ENCODE results near the gene ZFHX3.

ZFHX3 gene

DNA sequence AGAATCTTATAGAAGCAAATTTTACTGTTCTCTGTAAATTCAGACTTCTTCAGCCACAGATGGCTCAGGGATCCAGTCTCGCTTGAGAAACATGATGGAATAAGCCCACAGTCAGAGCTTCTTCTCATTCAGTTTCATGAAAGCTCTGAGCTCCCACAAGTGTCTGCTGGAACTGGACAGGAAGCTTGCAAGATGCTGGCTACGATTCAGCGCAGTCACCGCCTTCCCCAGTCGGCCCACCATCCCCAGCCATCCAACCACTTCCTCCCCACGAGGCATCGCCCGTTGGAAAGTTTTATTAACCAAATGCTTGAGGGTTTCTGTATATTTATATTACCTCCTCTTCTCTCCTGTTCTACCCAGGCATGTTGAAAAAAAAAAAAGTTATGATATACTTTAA is 171.7 kb downstream of the ZFHX3 start:
- intact Hi-C loops (cut with DNase I; ENCODE audit: low total_unique reads) = no loop called here
- H3K4me3 ChIP-seq = no peak overlapping the region
- peaks cover 0 to 66% (median 44%) of the 10 kb centered on the region in 4 donors for H3K4me1 ChIP-seq
- TF ChIP-seq, protein P1, sequence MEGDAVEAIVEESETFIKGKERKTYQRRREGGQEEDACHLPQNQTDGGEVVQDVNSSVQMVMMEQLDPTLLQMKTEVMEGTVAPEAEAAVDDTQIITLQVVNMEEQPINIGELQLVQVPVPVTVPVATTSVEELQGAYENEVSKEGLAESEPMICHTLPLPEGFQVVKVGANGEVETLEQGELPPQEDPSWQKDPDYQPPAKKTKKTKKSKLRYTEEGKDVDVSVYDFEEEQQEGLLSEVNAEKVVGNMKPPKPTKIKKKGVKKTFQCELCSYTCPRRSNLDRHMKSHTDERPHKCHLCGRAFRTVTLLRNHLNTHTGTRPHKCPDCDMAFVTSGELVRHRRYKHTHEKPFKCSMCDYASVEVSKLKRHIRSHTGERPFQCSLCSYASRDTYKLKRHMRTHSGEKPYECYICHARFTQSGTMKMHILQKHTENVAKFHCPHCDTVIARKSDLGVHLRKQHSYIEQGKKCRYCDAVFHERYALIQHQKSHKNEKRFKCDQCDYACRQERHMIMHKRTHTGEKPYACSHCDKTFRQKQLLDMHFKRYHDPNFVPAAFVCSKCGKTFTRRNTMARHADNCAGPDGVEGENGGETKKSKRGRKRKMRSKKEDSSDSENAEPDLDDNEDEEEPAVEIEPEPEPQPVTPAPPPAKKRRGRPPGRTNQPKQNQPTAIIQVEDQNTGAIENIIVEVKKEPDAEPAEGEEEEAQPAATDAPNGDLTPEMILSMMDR (IDR thresholded peaks at IDR 0.05) = no peak
- H3K9me3 ChIP-seq = no peaks in the 10 kb centered on the region
- peak; percentile 73 to 87 for DNase-seq
- H3K27me3 ChIP-seq = no peaks in the 10 kb centered on the region
- H3K27ac ChIP-seq = peak overlapping the region; percentile 61 to 63
- H3K36me3 ChIP-seq = no peaks in the 10 kb centered on the region

DNA sequence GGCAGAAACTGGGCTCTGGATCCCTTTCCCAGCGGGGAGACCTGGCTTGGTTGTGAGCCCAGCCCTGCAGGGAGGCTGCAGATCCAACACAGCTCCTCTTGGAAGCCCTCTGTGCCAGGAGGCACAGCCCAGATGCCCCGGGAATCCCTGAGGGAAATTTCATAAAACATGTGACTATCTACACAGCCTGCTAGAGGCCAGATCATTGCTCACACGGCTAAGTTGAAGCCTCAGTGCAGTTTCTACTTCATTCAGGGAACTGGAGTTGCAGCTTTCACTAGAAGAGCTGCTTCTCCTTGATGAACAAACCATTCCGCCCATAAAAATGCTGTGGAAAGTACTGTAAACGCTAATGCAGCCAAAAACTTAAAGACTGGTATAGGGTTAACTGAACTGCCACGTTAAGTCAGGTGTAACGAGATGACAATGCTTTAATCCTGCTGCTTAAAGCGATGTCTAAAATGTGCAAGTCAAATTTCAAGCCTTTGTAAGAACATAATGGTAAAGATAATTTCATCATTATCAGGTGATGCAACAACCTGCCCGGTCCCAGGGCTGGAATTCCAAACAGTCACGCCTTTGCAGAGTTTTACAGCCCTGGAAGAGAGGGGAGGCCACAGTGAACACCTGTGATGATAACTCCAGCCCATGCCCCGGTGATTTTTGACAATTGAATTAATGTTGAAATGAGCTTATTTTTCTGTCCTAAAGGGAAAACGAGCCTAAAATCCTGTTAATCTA is 172.5 kb downstream of the ZFHX3 start:
- intact Hi-C loops (cut with DNase I; ENCODE audit: low total_unique reads) = no loop called here
- TF ChIP-seq, protein P1 (IDR thresholded peaks at IDR 0.05) = no peak
- H3K27ac ChIP-seq = peak overlapping the region; percentile 61 to 63

DNA sequence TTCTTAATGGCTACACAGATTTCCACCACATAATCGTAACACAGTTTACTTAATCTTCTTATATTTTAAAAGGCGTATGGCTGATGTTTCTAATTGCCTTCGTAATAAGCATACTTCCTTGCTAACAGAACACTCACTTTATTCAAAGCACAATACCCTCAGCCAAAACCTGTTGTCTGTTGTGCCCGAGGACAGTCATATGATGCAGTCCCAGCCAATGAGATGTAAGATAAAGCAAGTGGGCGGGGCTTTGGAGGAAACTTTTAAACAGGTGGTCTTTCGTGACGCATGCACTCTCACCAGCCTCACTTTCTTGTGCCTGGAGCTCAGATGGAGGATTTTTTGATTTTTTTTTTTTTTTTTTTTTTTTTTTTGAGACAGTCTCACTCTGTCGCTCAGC is 174.1 kb downstream of the ZFHX3 start:
- intact Hi-C loops (cut with DNase I; ENCODE audit: low total_unique reads) = no loop called here
- DNase-seq = peak in 1 of 2 donors; percentile 11
- TF ChIP-seq, protein P1 (IDR thresholded peaks at IDR 0.05) = no peak
- Histone ChIP-seq H3K36me3 (no peaks in the 10 kb centered on the region), H3K27me3 (no peaks in the 10 kb centered on the region), H3K4me3 (no peak overlapping the region), H3K4me1 (peaks cover 0 to 47% (median 40%) of the 10 kb centered on the region in 4 donors), H3K9me3 (no peaks in the 10 kb centered on the region), H3K27ac (no peak overlapping the region)

More for the DNA sequence above, 172.5 kb downstream of the ZFHX3 start:
- peak in 1 of 2 donors; percentile 76 for DNase-seq
- H3K27me3 ChIP-seq = no peaks in the 10 kb centered on the region
- H3K9me3 ChIP-seq = no peaks in the 10 kb centered on the region
- H3K4me1 ChIP-seq = peaks cover 0 to 59% (median 44%) of the 10 kb centered on the region in 4 donors
- H3K4me3 ChIP-seq = no peak overlapping the region
- H3K36me3 ChIP-seq = no peaks in the 10 kb centered on the region

DNA sequence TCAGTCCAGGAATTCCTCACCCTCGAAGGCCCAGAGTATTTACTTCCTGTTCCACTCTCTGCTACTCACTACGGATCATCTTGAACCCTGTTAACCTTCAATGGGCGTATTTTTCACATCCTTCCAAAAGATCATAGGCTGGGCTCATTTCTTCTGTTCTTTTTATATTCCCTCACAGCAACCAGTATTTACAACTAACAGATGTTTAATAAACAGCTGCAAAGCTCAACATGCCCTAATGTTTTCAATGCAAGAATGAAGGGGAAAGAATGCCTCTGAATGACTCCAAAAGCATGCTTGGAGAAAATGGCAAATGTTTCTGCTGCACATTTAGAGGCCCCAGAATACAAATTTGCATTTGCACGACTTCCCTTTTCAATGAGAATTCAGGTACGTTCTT is 174.9 kb downstream of the ZFHX3 start:
- no peak for DNase-seq
- H3K4me3 ChIP-seq = no peak overlapping the region
- no peaks in the 10 kb centered on the region for H3K27me3 ChIP-seq
- intact Hi-C loops (cut with DNase I; ENCODE audit: low total_unique reads) = no loop called here
- H3K9me3 ChIP-seq = no peaks in the 10 kb centered on the region
- no peak overlapping the region for H3K27ac ChIP-seq
- peaks cover 0 to 39% (median 36%) of the 10 kb centered on the region in 4 donors for H3K4me1 ChIP-seq
- no peaks in the 10 kb centered on the region for H3K36me3 ChIP-seq
- TF ChIP-seq, protein P1 (IDR thresholded peaks at IDR 0.05) = no peak

DNA sequence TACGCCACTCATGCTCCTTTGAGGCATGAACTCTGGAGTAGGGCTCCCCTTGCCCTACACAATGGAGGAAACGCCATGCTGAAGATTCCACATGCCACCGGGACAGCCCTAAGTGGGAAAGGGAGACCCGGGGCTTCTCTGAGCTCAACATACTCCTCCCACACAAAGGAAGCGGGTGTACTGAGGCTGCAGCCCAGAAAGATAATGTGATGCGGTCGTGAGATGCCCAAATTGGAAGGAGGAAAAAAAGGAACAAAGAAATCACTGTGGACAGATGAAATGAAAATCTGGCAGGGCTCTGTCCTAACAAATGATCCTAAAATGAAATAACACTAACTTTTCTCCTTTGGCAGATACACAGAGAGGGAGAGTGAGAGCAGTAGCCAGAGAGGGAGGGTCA is 182.1 kb downstream of the ZFHX3 start:
- H3K4me1 ChIP-seq = peaks cover 0 to 15% (median 8%) of the 10 kb centered on the region in 4 donors
- no peaks in the 10 kb centered on the region for H3K9me3 ChIP-seq
- H3K27ac ChIP-seq = no peak overlapping the region
- no peak for DNase-seq
- H3K4me3 ChIP-seq = no peak overlapping the region
- H3K36me3 ChIP-seq = peaks cover 13 to 21% (median 18%) of the 10 kb centered on the region in 3 donors
- no peaks in the 10 kb centered on the region for H3K27me3 ChIP-seq
- intact Hi-C loops (cut with DNase I; ENCODE audit: low total_unique reads) = no loop called here
- TF ChIP-seq, protein P1 (IDR thresholded peaks at IDR 0.05) = no peak
